Activated gamma-delta T cell treated with anti-CD3 and anti-CD28 coated beads, Interleukin-2, amount 50 U/mL, for 16 hours (primary cell): Measurements from ENCODE around the gene MICAL3.
"Not testable (repeated sequence)": the region's sequence is repeated elsewhere in the genome, so short reads cannot be mapped to it uniquely, and the experiment has no call there.

Source experiments
- DNase-seq: peaks from one replicate; pipeline ENCODE4 v3.0.0-alpha.2; 2020; ENCODE audit warnings: low read depth

The MICAL3 gene, protein sequence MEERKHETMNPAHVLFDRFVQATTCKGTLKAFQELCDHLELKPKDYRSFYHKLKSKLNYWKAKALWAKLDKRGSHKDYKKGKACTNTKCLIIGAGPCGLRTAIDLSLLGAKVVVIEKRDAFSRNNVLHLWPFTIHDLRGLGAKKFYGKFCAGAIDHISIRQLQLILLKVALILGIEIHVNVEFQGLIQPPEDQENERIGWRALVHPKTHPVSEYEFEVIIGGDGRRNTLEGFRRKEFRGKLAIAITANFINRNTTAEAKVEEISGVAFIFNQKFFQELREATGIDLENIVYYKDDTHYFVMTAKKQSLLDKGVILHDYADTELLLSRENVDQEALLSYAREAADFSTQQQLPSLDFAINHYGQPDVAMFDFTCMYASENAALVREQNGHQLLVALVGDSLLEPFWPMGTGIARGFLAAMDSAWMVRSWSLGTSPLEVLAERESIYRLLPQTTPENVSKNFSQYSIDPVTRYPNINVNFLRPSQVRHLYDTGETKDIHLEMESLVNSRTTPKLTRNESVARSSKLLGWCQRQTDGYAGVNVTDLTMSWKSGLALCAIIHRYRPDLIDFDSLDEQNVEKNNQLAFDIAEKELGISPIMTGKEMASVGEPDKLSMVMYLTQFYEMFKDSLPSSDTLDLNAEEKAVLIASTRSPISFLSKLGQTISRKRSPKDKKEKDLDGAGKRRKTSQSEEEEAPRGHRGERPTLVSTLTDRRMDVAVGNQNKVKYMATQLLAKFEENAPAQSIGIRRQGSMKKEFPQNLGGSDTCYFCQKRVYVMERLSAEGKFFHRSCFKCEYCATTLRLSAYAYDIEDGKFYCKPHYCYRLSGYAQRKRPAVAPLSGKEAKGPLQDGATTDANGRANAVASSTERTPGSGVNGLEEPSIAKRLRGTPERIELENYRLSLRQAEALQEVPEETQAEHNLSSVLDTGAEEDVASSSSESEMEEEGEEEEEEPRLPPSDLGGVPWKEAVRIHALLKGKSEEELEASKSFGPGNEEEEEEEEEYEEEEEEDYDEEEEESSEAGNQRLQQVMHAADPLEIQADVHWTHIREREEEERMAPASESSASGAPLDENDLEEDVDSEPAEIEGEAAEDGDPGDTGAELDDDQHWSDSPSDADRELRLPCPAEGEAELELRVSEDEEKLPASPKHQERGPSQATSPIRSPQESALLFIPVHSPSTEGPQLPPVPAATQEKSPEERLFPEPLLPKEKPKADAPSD (N-terminal part only)

DNA sequence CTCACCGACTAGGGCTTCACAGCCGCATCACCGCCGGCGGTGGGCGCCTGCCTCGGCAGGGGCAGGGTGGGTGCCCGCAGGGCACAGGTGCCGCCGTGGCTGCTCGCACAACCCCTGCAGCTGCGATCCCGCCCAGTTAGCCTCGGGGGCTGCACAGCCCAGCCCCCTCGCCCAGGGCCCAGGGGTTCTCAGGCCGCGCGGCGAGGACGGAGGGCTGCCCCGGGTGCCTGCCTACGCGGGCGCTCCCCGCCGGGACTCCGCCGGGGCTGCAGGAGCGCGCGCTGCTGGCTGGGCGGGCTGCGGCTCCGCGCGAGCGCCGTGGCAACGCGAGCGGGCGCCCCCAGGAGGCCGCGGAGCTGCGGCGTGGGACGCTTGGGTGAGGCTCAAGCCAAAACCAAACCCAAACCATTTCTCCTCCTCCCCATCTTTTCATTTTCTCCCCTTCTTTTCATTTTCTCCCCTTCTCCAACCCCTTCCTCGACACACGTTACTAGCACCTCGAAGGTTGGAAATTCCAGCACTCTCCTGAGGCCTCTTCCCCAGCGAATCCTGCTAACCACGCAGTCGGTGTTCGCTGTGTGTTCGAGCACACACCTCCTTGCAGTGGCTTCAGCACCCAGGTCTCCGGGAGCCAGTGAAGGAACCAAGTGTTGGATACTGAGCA is at the start of gene MICAL3:
MICAL3 (minus strand) TSS at position 286 of the 664 bp plus-strand sequence. CDS start 117,749 bp downstream, outside the sequence.
- DNase-seq, result peak; percentile 29

GRCh38 chr22:18073927-18074326 is 49.6 kb upstream of the MICAL3 start:
- DNase-seq, result not testable (repeated sequence)

GRCh38 chr22:18073467-18073866 is 49.1 kb upstream of the MICAL3 start:
- DNase-seq, result no peak

DNA sequence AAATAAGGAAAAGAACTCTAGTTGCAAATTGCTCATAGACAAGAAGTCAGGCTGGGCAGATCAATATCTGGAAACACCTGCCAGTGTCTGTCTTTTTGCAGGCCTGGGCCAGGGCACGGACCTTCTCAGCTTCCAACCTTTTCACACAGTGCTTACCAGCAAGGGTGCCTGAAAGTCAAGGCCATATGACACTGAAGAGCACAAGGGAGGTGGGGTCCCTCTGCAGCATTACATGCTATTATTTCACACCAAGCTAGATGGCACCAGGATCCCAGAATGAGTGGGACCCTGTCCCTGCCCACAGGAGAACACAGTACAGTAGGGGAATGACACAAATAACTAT is 47.6 kb upstream of the MICAL3 start:
- DNase-seq, result no peak

DNA sequence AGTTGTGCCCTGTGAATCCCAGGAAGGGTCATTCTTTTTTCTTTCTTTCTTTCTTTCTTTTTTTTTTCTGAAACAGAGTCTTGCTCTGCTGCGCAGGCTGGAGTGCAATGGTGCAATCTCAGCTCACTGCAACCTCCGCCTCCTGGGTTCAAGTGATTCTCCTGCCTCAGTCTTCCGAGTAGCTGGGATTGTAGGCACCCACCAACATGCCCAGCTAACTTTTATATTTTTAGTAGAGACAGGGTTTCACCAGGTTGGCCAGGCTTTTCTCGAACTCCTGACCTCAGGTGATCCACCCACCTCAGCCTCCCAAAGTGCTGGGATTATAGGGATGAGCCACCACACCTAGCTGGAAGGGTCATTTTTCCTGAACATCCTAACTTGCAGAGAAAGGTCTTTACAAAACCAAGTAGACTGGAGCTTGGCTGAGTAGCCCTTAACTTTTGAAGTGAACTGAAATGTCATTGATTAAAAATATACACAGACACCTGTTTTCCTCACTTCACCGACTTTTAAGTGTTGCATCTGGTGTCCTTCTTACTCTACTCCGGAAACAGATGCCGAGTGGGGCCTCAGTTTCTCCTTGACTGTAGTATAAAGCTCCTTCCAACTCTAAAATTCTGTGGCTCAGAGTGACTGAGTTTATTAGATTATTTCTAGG is 47.1 kb upstream of the MICAL3 start:
- not testable (repeated sequence) for DNase-seq

GRCh38 chr22:18070556-18071306 is 46.4 kb upstream of the MICAL3 start:
- DNase-seq, result no peak

DNA sequence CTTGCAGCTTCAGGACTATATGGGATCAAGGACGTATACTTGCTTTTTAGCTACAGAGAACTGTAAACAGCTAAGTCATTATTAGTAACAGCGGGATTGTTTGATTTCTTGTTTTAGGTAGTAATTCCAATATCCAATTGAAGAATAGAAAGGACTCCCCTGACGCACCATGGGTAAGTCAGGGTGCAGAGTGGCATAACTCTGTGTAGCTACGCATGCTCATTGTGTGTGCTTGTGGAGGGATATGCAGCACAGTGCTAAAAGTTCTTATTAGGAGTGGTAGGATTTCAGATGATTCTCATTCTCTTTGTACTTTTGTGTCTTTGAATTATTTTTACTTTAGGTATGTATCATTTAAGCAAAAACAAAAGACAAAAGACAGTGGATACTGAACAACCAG is 45.7 kb upstream of the MICAL3 start:
- DNase-seq, result no peak

DNA sequence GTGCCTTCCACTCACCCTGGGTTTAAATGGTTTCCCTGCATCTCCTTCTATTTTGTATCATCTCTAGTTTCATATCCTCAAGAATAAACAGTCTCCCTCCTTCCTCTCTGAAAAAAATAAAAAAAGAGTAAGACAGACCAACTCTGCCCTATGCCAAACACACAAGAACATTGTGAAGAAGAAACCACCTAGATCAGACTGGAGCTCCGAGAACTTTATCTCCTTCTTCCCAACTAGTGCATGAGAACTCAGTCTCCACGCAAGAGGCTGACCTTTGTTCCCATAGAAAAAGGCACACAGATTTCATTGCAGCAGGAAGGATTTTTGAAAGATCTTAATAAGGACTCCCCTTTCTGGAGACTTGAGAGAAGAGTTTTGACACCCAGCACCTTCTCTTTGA is 44.7 kb upstream of the MICAL3 start:
- no peak for DNase-seq

DNA sequence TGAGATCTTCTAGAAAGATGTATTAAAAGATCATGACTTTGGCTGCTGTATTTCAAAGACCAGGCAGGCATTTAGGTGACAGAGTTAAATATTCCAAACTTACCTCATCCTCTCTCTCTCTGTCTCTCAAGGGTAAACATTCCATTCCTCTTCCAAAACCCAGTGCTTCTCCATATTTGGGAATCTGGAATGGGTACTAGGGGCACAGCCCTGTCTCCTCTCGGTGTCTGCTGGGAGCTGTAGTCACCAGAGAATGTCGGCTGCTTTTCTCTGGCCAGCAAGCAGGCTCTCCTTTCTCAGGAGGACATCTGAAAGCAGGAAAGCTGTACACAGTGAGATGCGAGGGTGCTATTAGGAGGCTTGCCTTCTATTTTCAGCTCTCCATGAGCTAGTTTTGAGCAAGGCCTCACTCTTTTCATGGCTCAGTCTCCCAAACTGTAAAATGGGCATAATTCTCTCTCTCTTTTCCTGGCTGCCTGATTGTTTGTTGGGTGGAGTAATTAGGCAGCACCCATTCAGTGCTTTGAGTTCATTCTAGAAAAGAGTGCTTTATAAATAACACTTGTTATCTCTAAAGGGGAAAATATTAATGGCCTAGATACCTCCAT is 44.1 kb upstream of the MICAL3 start:
- no peak for DNase-seq

DNA sequence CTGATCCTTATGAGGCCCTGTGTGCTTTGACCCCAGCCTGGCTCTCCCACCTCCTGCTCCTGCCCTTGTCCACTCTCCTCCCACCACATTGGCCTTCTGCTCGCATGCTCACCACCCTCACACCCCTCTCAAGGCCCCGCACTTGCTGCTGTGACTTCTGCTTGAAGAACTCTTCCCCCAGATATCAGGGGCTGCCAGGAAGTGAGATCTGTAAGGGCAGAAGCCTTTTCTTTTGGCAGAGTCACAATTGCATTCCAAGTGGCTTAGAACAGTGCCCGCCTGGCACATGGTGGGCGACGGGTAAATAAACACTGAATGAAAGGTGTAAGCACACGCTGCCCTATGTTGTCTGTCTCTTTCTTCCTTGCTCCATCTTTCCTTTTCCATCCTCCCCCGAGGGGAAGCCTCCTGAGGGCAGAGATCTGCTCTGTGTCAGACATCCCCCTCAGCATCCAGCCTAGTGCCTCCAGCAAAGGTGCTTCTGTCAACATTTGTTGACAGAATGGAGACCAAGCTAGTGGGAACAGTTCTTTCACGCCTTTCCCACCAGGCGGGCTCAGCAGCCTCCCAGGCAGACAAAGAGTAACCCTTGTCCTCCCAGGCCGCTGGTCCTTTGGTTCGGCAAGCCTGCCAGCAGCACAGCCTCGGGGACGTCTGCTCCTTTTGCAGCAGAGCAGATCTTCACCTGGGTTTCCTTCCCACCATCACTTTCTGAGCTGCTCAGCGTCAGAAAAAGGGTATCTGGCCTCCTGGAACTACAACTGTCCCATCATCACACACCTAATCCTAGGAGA is 43.4 kb upstream of the MICAL3 start:
- DNase-seq, result no peak

- no peak for DNase-seq
Observed at GRCh38 chr22:18067121-18067520, 42.8 kb upstream of the MICAL3 start.

DNA sequence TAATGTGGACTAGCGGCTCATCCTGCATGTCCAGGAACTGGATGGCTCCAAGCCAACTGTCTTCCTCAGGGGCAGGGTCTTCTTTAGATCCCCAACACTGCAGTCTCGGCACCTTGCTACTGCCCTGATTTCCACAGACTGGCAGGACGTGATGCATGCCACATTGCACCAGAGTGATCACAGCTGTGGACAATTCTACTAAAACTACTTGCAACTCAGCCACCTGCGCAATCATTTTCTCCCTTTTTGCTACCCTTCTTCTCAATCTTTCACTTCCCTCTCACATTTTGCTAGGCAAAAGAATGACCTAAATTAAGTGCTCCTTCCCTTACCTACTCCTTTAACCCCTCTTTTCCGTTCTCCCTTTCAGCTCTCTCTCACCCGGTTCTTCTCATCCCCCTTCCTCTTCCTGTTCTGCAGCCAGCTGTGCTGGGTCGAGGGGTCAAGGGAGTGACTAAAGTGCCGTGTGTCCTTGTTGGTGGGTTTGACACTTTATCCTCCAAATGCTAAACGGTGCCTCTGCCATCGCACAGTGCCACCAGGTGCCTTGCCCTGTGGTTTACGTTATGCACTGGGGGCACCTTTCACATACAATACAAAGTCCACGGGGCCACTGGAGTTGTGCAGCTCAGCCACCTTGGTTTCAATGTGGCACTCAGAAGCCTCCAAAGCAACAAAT is 42.0 kb upstream of the MICAL3 start:
- no peak for DNase-seq

GRCh38 chr22:18065256-18065655 is 40.9 kb upstream of the MICAL3 start:
- no peak for DNase-seq

- no peak for DNase-seq
Observed at GRCh38 chr22:18064636-18065035, 40.3 kb upstream of the MICAL3 start.

- DNase-seq, result not testable (repeated sequence)
Observed at GRCh38 chr22:18063715-18064114, 39.4 kb upstream of the MICAL3 start.

- no peak for DNase-seq
Observed at GRCh38 chr22:18063306-18063705, 38.9 kb upstream of the MICAL3 start.

- no peak for DNase-seq
Observed at GRCh38 chr22:18062421-18062820, 38.1 kb upstream of the MICAL3 start.
